Activated CD4-positive, alpha-beta T cell treated with anti-CD3 and anti-CD28 coated beads, Interleukin-2, amount 10 ng/mL, durations not matched to agents 7 days and 5 days (primary cell): ENCODE measurements around the gene NLE1. TPM values are rescaled to one million over a fixed set of nuclear protein-coding genes. Genes with fewer than 3 reads are reported as not detected.
"Not testable (repeated sequence)": the region's sequence is repeated elsewhere in the genome, so short reads cannot be mapped to it uniquely, and the experiment has no call there.

Source experiments
- CTCF ChIA-PET: fragments of 350-600 bp; sonication (Branson Sonifier 250); formaldehyde crosslinking; loops from one replicate; lab custom pipeline; 2021; ENCODE audit warnings: antibody characterized with exemption; lab: Charles Lee
- POLR2A ChIA-PET: fragments of 350-600 bp; sonication (Branson Sonifier 250); formaldehyde crosslinking; loops from one replicate; lab custom pipeline; 2021; ENCODE audit warnings: antibody characterized with exemption; lab: Charles Lee
- DNase-seq: peaks from one replicate; pipeline ENCODE4 v3.0.0-alpha.2; 2020
- H3K27ac Mint-ChIP-seq: one replicate; pipeline ENCODE4 v1.8.0; 2021; ENCODE audit warnings: mild to moderate bottlenecking, moderate library complexity, mixed read lengths
- H3K27me3 Mint-ChIP-seq: one replicate; pipeline ENCODE4 v1.8.0; 2021; ENCODE audit warnings: mixed read lengths
- H3K36me3 Mint-ChIP-seq: one replicate; pipeline ENCODE4 v1.8.0; 2021; ENCODE audit warnings: low read depth, mixed read lengths
- H3K4me1 Mint-ChIP-seq: one replicate; pipeline ENCODE4 v1.8.0; 2021; ENCODE audit warnings: mixed read lengths
- H3K4me3 Mint-ChIP-seq: one replicate; pipeline ENCODE4 v1.8.0; 2021; ENCODE audit warnings: mild to moderate bottlenecking, moderate library complexity, mixed read lengths
- H3K9me3 Mint-ChIP-seq: one replicate; pipeline ENCODE4 v1.8.0; 2021; ENCODE audit warnings: mixed read lengths
- total RNA-seq, 2 experiments: library from RNA; stranded (reverse); gene quantifications; one replicate each; pipeline ENCODE4 v1.2.3, GENCODE V29; 2021

NLE1 gene
- total RNA-seq, 2 experiments from 2014 or later, result 15.7 to 19.7 TPM

DNA sequence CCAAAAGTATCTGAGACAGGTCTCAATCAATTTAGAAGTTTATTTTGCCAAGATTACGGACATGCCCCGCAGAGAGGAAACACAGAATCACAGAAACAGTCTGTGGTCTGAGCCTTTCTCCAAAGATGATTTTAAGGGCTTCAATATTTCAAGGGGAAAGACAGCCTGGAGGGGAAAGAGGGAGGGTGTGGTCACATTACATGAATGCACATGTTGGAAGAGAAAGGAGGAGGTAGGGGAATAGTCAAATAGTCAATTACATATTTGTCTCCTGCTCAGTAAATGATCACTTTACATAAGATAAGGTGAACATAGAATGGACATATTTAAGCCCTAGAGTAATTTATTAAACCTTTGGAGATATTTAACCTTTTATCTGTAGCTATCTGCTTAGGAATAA lies 17.8 kb upstream of the NLE1 start:
- CTCF ChIA-PET, result no interaction called here
- POLR2A ChIA-PET, result no interaction called here
- peaks cover 3% of the 10 kb centered on the region for H3K27me3 Mint-ChIP-seq
- no peak overlapping the region for H3K4me3 Mint-ChIP-seq
- no peak overlapping the region for H3K27ac Mint-ChIP-seq
- peaks cover 44% of the 10 kb centered on the region for H3K4me1 Mint-ChIP-seq
- no peak for DNase-seq
- H3K9me3 Mint-ChIP-seq, result peaks cover 12% of the 10 kb centered on the region
- H3K36me3 Mint-ChIP-seq, result peaks cover 12% of the 10 kb centered on the region

DNA sequence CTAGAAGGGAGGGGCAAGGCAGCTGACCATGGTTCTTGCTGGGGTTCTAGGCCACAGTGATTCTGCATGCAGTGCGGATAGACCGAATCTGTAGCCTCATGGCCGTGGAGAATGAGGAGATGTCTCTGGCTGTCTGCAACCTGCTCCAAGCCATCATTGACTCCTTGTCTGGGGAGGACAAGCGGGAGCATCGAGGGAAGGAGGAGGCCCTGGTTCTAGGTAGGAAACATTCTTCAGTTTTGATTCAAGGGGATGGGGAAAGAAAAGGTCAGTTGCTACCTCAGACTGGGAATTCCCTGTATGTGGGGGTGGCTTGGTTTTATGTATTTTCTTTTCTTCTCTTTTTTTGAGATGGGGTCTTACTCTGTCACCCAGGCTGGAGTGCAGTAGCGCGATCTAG lies 13.1 kb upstream of the NLE1 start:
- Mint-ChIP-seq H3K27ac (no peak overlapping the region), H3K27me3 (peaks cover 9% of the 10 kb centered on the region), H3K4me1 (peaks cover 16% of the 10 kb centered on the region), H3K4me3 (no peak overlapping the region), H3K36me3 (peaks cover 5% of the 10 kb centered on the region), H3K9me3 (peaks cover 6% of the 10 kb centered on the region)
- ChIA-PET CTCF (interaction anchor here (1.6 kb wide), 1 partner anchor 8 kb away, joined by 4 read pairs; the partner anchor contains the start of gene UNC45B), POLR2A (no interaction called here)
- DNase-seq, result no peak

DNA sequence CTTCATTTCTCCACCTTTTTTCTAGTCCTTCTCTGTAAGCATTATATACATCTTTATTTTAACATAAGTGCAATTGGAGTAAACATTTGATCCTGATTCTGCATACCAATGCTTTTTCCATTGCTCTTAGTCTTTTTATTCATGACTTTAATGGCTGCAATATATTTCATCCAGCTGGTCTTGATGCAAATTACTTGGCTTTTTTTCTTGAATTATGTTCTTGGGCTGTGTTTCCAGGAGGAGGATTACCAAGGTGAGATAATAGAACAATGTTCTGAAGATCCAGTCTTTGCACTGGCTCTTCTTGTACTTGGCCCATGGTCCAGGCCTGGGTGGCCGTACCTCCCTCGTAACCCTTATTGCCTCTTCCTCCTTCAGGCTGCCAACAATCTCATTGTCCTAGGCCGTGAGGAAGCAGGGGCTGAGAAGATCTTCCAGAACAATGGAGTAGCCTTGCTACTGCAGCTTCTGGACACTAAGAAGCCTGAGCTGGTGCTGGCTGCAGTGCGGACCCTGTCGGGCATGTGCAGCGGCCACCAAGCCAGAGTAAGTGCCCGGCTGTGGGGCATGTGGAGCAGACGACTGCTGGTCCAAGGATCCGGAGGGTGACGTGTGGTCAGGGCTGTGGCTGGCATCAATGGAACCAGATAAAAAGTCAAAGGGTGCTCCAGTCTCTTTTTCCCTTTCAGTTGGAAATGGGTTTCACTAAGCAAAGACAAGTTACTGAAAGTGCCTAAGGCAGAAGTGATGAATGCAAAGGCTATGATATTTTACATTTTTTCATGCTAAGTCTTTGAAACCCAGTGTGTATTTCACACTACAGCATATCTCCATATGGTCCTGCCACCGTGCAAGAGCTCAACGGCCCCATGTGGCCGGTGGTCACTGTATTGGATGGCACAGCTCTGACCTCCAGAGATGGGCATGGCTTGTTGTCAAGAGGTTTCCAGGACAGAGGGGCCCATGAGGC lies 12.4 kb upstream of the NLE1 start:
- Mint-ChIP-seq H3K4me3 (no peak overlapping the region), H3K27me3 (peaks cover 9% of the 10 kb centered on the region), H3K36me3 (no peaks in the 10 kb centered on the region), H3K4me1 (peaks cover 9% of the 10 kb centered on the region), H3K9me3 (peaks cover 3% of the 10 kb centered on the region), H3K27ac (no peak overlapping the region)
- no peak for DNase-seq
- ChIA-PET CTCF (interaction anchor here (0.8 to 1.0 kb wide), 2 partner anchors 11 to 20 kb away, joined by 3 read pairs; no protein-coding TSS in a partner anchor), POLR2A (no interaction called here)

DNA sequence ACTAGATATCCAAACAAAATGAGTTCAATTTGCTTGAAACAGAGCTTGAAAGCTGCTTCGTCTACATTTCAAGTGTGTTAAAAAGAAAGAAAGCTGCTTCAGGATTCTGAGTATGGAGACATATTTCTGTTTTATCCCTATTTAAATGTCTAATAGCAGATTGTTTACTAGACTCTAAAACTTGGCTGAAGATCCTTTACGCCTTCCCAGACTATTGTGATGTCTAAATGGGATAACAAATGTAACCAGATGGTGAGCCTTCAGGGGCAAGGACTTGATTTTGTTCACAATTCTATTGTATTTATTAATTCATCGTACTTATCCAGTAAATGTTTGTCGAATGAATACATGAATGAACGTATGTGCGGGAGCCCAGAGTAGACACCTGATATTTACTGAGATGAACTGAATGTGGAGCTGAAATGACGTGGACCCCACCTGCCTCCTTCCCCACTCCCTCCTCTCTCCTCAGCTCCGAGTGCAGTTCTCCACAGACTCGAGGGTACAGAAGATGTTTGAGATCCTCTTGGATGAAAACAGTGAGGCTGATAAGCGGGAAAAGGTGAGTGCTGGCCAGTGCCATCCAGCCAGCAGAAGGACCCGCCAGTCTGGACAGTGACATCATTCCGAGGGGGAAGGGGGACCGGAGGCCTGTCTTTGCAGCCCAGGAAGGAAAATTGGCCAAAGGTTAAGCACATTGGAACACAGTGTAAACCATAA lies 10.5 kb upstream of the NLE1 start:
- ChIA-PET POLR2A (no interaction called here), CTCF (interaction anchor here (0.8 kb wide), 1 partner anchor 61 kb away, joined by 5 read pairs; no protein-coding TSS in a partner anchor)
- peaks cover 6% of the 10 kb centered on the region for H3K27me3 Mint-ChIP-seq
- DNase-seq, result no peak
- no peaks in the 10 kb centered on the region for H3K36me3 Mint-ChIP-seq
- H3K9me3 Mint-ChIP-seq, result no peaks in the 10 kb centered on the region
- no peak overlapping the region for H3K27ac Mint-ChIP-seq
- H3K4me3 Mint-ChIP-seq, result no peak overlapping the region
- peaks cover 3% of the 10 kb centered on the region for H3K4me1 Mint-ChIP-seq

DNA sequence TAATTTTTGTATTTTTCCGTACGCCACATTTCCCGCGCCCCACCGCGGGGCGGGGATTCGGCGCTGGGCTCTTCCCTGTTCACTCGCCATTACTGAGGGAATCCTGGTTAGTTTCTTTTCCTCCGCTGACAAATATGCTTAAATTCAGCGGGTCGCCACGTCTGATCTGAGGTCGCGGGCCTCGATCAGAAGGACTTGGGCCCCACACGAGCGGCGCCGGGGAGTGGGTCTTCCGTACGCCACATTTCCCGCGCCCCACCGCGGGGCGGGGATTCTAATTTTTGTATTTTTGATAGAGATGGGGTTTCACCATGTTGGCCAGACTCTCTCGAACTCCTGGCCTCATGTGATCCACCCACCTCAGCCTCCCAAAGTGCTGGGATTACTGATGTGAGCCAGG lies 9.0 kb upstream of the NLE1 start:
- CTCF ChIA-PET, result interaction anchor here (1.1 kb wide), 1 partner anchor 10 kb away, joined by 3 read pairs; no protein-coding TSS in a partner anchor
- H3K27ac Mint-ChIP-seq, H3K36me3 Mint-ChIP-seq, H3K4me1 Mint-ChIP-seq, DNase-seq, POLR2A ChIA-PET, H3K9me3 Mint-ChIP-seq, H3K4me3 Mint-ChIP-seq, H3K27me3 Mint-ChIP-seq: not testable (repeated sequence)

DNA sequence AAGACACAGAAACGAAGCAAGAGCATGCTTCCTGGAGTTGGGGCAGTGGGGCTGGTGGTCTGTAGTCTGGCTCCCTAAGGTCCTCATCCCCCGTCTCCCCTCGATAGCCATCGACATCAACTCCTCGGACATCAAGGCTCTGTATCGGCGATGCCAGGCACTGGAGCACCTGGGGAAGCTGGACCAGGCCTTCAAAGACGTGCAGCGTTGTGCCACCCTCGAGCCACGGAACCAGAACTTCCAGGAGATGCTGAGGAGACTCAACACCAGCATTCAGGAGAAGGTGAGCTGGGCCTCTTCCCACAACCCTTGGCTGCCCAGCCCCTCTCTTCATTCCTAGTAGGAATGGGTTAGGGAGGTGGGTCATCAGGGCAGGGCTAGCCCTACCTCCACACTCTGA lies 7.8 kb upstream of the NLE1 start:
- CTCF ChIA-PET, result interaction anchor here (1.1 to 1.2 kb wide), 2 partner anchors 8 to 9 kb away, joined by 3 to 4 read pairs; no protein-coding TSS in a partner anchor
- peaks cover 6% of the 10 kb centered on the region for H3K27me3 Mint-ChIP-seq

DNA sequence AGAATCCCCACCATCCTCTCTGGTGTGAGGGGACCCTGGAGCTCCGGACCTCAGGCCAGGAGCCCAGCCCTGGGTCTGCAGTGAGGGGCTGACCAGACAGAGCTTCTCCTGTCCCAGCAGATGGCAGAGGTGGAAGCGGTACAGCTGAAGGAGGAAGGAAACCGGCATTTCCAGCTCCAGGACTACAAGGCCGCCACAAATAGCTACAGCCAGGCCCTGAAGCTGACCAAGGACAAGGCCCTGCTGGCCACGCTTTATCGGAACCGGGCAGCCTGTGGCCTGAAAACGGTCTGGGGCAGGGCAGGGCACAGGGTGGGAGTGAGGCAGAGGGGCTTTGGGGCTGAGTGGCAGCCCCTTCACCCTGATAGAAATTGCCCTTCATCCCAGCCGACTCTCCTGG lies 6.0 kb upstream of the NLE1 start:
- peaks cover 2% of the 10 kb centered on the region for H3K27me3 Mint-ChIP-seq
- H3K4me3 Mint-ChIP-seq, result no peak overlapping the region
- POLR2A ChIA-PET, result no interaction called here
- no peaks in the 10 kb centered on the region for H3K36me3 Mint-ChIP-seq
- DNase-seq, result no peak
- H3K9me3 Mint-ChIP-seq, result no peaks in the 10 kb centered on the region
- no peak overlapping the region for H3K27ac Mint-ChIP-seq
- H3K4me1 Mint-ChIP-seq, result peaks cover 6% of the 10 kb centered on the region
- CTCF ChIA-PET, result interaction anchor here (1.0 to 1.9 kb wide), 5 partner anchors 8 to 26 kb away, joined by 3 to 4 read pairs (median 3); no protein-coding TSS in a partner anchor

More for the DNA sequence above, 7.8 kb upstream of the NLE1 start:
- no peak for DNase-seq
- H3K9me3 Mint-ChIP-seq, result no peaks in the 10 kb centered on the region
- H3K4me1 Mint-ChIP-seq, result no peaks in the 10 kb centered on the region
- H3K4me3 Mint-ChIP-seq, result no peak overlapping the region
- H3K27ac Mint-ChIP-seq, result no peak overlapping the region
- no peaks in the 10 kb centered on the region for H3K36me3 Mint-ChIP-seq
- POLR2A ChIA-PET, result no interaction called here

DNA sequence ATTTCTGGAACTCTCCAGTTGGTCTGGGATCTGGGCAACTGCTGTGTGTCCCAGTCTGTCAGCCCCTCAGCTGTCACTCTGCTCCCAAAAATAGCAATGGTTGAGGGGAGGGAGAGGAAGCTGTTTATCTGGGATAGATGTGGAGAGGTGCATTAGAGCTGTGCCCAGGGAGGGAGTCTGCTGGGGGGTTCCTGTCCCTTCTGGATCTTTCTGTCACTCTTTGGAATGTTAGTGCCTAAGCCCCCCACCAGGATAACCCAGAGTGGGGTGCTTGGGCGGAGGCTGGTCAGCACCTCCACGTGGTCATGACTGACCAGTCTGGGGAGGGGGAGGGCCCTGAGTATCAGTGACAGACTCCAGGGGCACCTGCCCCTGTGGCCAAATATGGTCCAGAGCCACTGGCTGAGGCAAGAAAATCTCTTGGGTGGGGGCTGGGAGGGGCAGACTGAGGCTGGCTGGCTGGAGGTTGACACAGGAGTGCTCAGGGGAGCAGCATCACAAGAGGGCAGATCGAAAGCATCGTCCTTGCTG lies 5.3 kb upstream of the NLE1 start, which contains the start of gene UNC45B:
Gene UNC45B, plus strand, starts transcription at position 443 of the 531 bp plus-strand sequence. CDS start 447 bp downstream, outside the sequence.
- ChIA-PET POLR2A (no interaction called here), CTCF (interaction anchor here (1.1 to 1.9 kb wide), 3 partner anchors 9 to 17 kb away, joined by 3 to 4 read pairs (median 4); no protein-coding TSS in a partner anchor)
- H3K36me3 Mint-ChIP-seq, result no peaks in the 10 kb centered on the region
- no peak within 1 kb of the TSS for H3K27ac Mint-ChIP-seq
- H3K27me3 Mint-ChIP-seq, result no peaks in the 10 kb centered on the region
- no peaks in the 10 kb centered on the region for H3K9me3 Mint-ChIP-seq
- H3K4me1 Mint-ChIP-seq, result peaks cover 8% of the 10 kb centered on the region
- DNase-seq, result no peak
- no peak within 1 kb of the TSS for H3K4me3 Mint-ChIP-seq

DNA sequence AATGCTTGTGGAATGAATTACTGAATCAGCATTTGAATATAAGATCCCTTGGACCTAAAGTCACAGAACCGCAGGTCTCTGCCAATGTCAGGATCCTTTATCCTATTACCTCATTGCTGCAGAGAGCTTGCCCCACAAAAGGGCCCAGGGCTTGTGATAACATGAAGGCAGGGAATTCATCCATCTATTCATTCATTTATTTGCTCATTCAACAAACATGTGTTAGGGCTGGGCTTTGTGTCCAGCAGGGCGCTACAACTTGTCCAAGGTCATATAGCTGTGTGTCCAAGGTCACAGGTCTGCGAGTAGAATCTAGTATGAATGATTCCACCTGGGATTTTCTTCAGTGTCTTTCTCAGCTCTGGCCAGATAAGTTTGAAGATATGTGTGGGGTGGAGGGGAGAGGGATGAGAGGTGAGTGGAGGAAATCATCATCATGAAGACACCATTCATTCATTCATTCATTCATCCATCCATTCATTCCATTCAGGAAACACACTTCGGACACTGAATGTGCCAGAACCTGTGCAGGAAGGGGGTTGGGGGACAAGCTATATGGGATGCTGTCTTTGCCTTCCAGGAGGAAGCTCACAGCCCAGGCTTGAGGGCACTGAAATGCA lies 4.2 kb upstream of the NLE1 start:
- H3K36me3 Mint-ChIP-seq, result no peaks in the 10 kb centered on the region
- no peak overlapping the region for H3K4me3 Mint-ChIP-seq
- no peaks in the 10 kb centered on the region for H3K9me3 Mint-ChIP-seq
- no peak overlapping the region for H3K27ac Mint-ChIP-seq
- no peaks in the 10 kb centered on the region for H3K27me3 Mint-ChIP-seq
- ChIA-PET CTCF (interaction anchor here (1.9 kb wide), 1 partner anchor 10 kb away, joined by 4 read pairs; no protein-coding TSS in a partner anchor), POLR2A (interaction anchor here (0.7 kb wide), 1 partner anchor 226 kb away, joined by 3 read pairs; no protein-coding TSS in a partner anchor)
- no peak for DNase-seq
- H3K4me1 Mint-ChIP-seq, result peaks cover 13% of the 10 kb centered on the region

DNA sequence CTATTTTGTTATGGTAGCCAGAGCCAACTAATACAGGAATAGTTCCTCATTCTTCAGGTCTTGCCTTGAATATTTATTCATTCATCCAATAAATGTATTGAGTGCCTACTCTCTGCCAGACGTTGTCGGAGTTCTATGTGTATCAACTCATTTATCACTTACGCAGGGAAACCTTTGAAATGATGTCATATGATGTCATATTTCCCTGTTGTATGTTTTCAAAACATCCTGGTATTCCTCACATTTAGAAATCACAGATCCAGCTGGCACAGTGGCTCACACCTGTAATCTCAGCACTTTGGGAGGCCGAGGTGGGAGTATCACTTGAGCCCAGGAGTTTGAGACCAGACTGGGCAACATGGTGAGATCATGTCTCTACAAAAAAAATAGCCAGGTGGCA lies 2.7 kb upstream of the NLE1 start:
- Mint-ChIP-seq H3K36me3 (no peaks in the 10 kb centered on the region), H3K27ac (no peak overlapping the region), H3K9me3 (no peaks in the 10 kb centered on the region), H3K4me1 (peaks cover 19% of the 10 kb centered on the region), H3K4me3 (no peak overlapping the region), H3K27me3 (no peaks in the 10 kb centered on the region)
- DNase-seq, result no peak
- CTCF ChIA-PET, result interaction anchor here (0.7 kb wide), 1 partner anchor 93 kb away, joined by 4 read pairs; no protein-coding TSS in a partner anchor
- POLR2A ChIA-PET, result no interaction called here

DNA sequence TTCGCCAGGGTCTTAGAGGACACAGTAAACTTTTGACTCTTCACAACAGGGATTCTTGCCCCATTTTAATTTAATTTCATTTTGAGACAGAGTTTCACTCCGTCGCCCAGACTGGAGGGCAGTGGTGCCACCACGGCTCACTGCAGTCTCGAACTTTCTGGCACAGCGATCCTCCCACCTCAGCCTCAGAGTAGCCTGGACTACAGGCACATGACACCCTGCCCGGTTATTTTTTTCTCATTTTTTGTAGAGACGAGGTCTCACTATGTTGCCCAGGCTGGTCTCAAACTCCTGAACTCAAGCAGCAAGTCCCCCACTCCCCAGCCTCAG lies 329 bp upstream of the NLE1 start:
- CTCF ChIA-PET, result interaction anchor here (0.9 kb wide), 1 partner anchor 161 kb away, joined by 4 read pairs; no protein-coding TSS in a partner anchor
- Mint-ChIP-seq H3K4me1 (peaks cover 19% of the 10 kb centered on the region), H3K36me3 (peaks cover 10% of the 10 kb centered on the region), H3K27me3 (no peaks in the 10 kb centered on the region), H3K27ac (peak overlapping the region; percentile 84), H3K4me3 (peak overlapping the region; percentile 80), H3K9me3 (no peaks in the 10 kb centered on the region)
- POLR2A ChIA-PET, result no interaction called here
- DNase-seq, result no peak

DNA sequence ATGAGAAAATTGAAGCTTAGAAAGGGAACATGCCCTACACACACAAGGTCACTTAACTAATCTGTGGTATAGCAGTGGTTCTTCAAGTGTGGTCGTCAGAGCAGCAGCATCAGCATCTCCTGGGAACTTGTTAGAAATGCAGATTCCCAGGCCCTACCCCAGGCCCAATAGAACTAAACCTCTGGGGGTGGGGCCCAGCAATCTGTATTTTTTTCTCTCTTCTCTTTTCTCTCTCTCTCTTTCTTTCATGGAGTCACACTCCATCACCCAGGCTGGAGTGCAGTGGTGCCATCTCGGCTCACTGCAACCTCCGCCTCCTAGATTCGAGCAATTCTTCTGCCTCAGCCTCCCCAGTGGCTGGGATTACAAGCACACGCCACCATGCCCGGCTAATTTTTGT lies 3.9 kb downstream of the NLE1 start:
- Mint-ChIP-seq H3K36me3 (peaks cover 41% of the 10 kb centered on the region), H3K27me3 (no peaks in the 10 kb centered on the region), H3K4me1 (peaks cover 13% of the 10 kb centered on the region), H3K9me3 (no peaks in the 10 kb centered on the region), H3K27ac (no peak overlapping the region), H3K4me3 (no peak overlapping the region)
- no peak for DNase-seq
- ChIA-PET POLR2A (no interaction called here), CTCF (interaction anchor here (1.2 kb wide), 1 partner anchor 626 kb away, joined by 4 read pairs; no protein-coding TSS in a partner anchor)
